ENCODE measurements around the gene CDH16.
"Not testable (repeated sequence)": the region's sequence is repeated elsewhere in the genome, so short reads cannot be mapped to it uniquely, and the experiment has no call there.

The CDH16 gene

GRCh38 chr16:66891360-66891759, 27.3 kb downstream of the CDH16 start:
- DNase-seq, result no peak

GRCh38 chr16:66890799-66891198, 27.9 kb downstream of the CDH16 start:
- no peak for DNase-seq

GRCh38 chr16:66889622-66890021, 29.1 kb downstream of the CDH16 start:
- no peak for DNase-seq

DNA sequence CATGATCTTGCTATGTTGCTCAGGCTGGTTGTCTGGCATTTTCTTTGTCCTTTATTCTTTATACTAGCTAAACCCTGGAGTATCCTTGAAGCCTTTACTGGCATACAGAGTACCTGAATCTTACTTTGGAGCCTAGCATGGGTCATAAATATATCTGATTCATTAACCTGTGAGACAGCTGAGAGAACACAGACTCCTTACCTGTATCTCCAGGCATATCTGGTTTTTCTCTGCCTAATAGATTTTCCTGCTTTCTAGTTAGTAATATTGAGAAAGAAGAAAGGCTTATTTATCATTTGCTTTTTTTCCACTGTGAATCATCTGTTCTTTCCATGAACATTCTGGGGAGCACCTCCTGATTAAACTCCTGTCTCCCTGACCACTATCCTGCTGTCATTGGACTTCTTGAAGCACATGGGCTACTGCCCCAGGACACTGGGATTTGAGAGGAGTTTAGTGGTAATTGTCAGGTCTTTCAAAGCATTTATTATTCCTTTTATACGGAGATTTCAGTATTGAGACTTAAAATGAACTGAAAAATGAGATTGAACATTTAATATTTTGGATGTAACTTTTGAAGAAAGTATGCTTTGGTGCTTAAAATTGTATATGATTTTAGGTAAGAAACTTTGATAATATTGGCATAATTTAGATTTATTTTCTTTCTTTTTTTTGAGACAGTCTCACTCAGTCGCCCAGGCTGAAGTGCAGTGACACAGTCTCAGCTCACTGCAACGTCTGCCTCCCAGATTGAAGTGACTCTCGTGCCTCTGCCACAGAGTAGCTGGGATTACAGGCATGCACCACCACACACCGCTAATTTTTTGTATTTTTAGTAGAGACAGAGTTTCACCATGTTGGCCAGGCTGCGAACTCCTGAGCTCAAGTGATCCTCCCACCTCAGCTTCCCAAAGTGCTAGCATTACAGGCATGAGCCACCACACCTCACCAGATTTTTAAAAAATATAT, 29.8 kb downstream of the CDH16 start:
- no peak for DNase-seq

DNA sequence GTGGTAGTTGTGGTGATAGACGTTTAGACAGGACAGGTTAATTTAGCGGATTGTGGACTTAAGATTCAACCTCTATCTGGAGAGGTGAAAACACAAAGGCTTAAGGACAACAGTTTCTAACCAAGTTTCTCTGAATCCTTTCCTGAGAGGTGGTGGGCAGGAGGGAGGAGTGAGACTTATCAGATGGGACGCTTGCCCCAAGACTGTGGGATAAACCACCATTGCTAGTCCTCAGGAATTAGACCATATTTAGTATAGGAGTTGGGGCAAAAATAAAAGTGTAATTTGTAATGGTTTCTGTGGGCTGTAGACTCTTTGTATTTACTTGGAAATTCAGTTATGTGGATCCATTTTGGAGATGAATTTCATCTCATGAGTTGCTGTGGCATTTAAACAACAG, 31.8 kb downstream of the CDH16 start:
- no peak for DNase-seq

DNA sequence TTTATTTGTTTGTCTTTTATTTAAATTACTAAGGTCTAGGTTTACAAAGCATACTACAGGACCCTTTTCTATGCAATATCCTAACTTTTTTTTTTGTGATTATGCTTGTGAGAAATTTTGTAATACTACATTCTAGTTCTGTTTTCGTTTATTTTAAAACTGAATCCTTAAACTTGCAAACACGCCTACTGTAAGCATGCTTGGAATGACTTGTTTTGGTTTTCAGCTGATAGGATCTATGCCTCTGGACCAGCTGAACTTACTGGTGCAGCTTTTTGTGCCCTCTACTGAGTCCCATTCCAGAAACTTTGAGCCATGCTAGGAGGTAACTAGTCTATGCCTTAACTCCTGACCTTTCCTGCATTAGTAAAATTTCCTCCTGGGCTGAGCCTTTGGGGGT, 32.4 kb downstream of the CDH16 start:
- DNase-seq, result no peak

- no peak for DNase-seq
Observed at GRCh38 chr16:66885491-66885890, 33.2 kb downstream of the CDH16 start.

DNA sequence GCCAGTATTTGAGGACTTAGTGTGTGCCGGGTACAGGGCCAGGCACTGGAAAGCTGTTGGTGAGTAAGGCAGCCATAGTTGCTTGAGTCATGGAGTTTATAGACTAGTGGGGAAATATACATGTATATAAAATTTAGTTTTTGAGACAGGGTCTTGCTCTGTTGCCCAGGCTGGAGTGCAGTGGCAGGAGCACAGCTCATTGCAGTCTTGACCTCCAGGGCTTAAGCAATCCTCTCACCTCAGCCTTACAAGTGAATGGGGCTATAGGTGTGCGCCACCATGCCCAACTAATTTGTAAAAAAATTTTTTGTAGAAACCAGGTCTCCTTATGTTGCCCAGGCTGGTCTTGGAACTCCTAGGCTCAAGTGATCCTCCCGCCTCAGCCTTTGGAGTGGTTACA, 36.0 kb downstream of the CDH16 start:
- DNase-seq, result no peak

DNA sequence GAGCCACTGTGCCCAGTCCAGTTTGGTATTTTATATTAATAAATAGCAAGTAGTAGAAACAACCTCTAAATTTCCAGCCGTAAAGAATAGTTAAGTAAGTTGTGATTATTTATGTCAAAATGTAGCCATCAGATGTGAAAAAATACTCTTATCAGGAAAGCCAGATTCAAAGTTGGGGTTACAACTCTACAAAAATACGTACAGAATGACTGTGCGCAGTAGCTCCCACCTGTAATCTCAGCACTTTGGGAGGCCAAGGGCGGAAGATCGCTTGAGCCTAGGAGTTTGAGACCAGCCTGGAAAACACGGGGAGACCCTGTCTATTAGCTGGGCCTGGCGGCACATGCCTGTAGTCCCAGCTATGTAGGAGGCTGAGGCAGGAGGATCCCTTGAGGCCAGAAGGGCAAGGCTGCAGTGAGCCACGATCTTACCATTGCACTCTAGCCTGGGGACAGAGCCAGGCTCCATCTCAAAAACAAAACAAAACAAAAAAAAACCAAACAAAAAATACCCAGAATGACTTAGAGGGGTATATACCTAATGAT, 36.6 kb downstream of the CDH16 start:
- DNase-seq, result no peak

DNA sequence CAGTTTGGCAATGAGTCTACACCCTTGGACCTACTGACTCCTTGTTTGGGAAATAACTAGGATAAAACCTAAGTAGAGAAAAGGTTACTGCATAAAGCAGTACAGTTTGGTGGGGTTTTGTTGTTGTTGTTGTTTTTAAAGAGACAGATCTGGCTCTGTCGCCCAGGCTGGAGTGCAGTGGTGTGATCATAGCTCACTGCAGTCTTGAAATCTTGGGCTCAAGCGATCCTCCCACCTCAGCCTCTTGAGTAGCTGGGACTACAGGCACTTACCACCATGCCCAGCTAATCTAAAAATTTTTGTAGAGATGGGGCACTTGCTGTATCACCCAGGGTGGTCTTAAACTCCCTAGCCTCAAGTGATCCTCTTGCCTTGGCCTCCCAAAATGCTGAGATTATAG, 37.1 kb downstream of the CDH16 start:
- no peak for DNase-seq

- DNase-seq, result no peak
Observed at GRCh38 chr16:66881014-66881417, 37.7 kb downstream of the CDH16 start.

DNA sequence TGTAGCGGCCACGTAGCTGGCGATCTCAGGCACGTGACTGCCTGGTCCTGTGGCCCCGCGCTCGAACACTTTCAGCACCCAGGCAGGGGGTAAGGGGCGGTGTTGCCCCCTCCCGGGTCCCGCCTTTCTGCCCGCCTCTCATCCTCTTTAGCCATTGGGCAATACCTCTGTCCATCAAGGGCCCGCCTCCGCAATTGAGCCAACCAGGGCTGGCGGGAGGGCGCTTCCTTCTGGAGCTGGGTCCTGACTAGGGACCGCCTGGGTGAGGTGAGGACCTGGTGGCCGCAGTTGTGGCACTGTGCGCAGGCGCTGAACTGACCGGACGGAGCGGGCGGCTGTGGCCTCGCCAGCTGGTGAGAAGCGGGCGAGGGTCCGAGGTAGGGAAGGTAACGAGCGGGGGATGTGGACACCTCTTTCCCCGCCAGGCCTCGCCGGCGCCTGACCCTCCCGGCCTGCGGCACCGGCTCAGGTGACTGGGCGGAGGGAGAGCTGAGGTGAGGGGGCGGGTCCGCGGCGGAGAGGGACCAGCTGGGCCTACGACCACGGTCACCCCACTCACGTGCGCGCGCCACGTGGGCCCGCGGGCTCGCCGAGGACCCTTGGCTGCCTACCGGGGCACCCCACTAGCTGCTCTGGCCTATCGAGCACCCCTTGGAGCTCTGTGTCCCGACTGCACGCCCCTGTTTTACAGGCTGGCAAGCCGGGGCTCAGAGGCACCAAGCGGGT, 38.2 kb downstream of the CDH16 start, which contains the start of gene PDP2:
TSS of gene PDP2 (plus strand) at position 228 of the 726 bp plus-strand sequence. CDS start 3,770 bp downstream, outside the sequence.
- DNase-seq, result peak; percentile 96

DNA sequence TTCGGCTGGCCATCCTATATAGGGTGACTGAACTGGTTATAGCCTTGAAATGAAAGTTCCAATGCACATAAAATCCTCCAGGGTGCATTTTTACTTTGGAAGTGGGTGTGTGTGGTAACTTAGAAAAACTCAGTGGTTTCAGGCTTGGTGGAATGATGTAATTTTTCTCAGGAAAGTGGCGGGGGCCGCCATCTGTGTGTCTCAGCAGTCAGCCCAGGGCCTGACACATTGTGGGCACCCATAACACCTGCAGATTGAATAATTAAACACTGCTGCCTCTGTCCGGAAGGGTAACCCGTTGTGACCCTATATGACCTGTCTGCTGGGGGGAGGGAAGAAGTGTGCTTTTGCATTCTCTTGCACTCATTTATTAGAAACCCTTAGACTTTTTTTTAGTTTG, 40.6 kb downstream of the CDH16 start:
- peak; percentile 84 for DNase-seq

DNA sequence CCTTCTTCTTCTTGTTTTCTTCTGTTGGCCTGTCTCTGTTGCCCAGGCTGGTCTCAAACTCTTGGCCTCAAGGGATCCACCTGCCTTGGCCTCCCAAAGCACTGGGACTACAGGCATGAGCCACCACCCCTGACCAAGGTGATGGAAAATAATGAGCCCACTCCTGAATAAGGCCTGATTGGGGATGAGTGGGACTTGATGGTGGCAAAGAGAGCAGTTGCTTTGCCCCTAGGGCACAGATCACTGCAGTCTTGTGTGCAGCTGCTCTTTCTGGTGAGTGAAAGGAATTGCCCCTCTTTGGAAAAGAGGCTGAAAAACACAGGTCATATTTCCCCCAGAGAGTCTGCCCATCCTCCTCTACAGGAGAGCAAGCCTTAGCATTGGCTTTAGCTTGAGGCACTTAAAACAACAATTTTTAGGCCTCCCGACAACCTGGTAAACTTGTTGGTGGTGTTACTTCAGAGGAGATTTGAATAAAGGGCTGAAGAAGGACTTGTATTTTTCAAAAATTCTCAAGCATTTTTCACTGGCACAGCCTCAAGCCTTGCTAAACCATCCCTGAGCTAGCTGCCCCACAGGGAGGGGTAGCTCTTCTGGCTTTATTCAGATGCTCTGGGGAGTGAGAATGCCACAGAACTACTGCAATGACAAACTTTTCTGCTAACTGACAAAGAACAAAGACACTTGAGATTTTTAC, 44.5 kb downstream of the CDH16 start:
- DNase-seq, result no peak

DNA sequence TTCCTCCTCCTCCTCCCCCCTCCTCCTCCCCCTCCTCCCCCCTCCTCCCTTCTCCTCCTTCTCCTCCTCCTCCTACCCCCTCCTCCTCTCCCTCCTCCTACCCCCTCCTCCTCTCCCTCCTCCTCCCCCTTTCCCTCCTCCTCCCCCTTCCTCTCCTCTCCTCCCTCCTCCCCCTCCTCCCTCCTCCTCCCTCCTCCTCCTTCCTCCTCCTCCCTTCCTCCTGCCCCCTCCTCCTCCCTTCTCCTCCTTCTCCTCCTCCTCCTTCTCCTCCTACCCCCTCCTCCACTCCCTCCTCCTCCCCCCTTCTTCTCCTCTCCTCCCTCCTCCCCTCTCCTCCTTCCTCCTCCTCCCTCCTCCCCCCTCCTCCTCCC, 45.0 kb downstream of the CDH16 start:
- no peak for DNase-seq

DNA sequence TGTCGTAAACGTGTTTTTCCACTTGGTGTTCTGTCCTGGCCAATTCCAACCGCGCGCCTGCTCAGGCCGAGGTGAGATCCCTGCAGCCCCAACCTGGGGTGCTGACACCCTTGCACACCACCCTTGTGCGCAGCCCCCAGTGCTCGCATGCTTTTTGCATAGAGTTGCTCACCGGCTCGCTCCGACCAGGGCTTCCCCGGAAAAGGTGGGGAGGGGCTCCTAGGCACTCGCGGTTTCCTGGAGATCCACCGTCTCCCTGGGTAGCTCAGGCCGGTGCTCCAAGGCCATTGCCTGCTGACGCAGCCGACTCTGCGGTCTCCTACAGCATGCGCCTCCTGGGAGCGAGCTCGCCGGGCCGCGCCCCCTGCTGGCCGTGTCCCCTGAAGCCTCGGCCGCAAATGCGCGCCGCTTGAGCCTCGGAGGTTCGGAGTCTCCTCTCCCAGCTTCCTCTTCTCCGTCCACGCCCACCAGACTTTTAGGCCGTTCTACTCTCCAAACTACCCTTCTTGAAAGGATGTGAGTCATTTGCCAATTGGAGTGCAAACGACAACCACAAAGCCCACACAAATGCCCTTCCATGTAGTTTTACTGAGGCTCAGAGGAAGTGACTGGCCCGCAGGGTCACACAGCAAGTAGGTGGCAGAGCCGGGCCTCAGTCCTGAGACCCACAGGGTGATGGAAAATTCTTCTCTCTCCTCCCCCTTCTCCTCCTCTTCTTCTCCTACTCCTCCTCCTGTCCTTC, 45.6 kb downstream of the CDH16 start:
- peak; percentile 95 for DNase-seq

- DNase-seq, result no peak
Observed at GRCh38 chr16:66872559-66872942, 46.1 kb downstream of the CDH16 start.

- DNase-seq, result no peak
Observed at GRCh38 chr16:66871840-66872239, 46.8 kb downstream of the CDH16 start.

DNA sequence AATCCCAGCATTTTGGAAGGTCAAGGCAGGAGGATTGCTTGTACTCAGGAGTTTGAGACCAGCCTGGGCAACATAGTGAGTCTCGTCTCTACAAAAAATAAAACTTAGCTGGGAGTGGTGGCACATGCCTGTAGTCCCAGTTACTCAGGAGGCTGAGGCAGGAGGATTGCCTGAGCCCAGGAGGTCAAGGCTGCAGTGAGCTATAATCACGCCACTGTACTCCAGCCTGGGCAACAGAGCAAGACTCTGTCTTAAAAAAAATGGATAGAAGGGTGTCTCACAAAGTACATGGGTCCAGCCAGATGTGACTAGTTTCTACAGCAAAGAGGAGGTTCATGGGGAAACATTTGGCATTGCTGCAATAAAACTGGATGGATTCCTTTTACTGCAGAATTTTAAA, 47.3 kb downstream of the CDH16 start:
- DNase-seq, result not testable (repeated sequence)

GRCh38 chr16:66869424-66869823, 49.3 kb downstream of the CDH16 start:
- DNase-seq, result no peak

DNA sequence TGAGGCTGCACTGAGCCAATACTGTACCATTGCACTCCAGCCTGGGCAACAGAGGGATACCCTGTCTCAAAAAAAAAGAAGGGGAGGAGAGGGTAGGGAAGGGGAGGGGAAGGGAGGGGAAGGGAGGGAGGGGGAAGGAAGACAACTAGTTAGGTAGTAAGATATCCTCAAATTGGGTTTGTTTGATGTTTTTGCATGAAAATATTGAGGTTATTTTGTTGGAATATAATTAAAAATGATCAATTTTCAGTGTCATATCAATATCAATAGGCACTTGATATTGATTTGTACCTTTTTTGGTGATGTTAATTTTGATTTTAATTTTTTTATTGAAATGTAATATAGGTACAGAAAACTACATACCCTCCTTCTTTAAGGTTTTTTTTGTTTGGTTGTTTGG, 55.0 kb downstream of the CDH16 start:
- DNase-seq, result no peak

GRCh38 chr16:66862023-66862520, 56.6 kb downstream of the CDH16 start:
- DNase-seq, result peak; percentile 31

All from activated effector memory CD4-positive, alpha-beta T cell treated with anti-CD3 and anti-CD28 coated beads, Interleukin-2, amount 50 U/mL, for 16 hours (primary cell).